H54 (cell line): Measurements from ENCODE around the gene DOP1B.
A peak's percentile ranks its signal among the peaks of the same experiment; 100 is the strongest.

Source experiments
- DNase-seq: peaks from one replicate; pipeline ENCODE4 v3.0.0; 2011; ENCODE audit warnings: low spot score, mixed read lengths; ENCODE audit not compliant: insufficient read length
- FAIRE-seq: peaks from 3 replicates; lab custom pipeline; 2011; peaks lifted over from hg19 to GRCh38; lab: Jason Lieb, UNC
- POLR2A ChIP-seq: IDR thresholded peaks from 2 replicates; pipeline ENCODE4 v1.6.1; 2011; ENCODE audit warnings: low read depth, mild to moderate bottlenecking, low read length

Gene DOP1B

GRCh38 chr21:36156815-36157670 lies at the start of gene DOP1B:
Gene DOP1B, plus strand, starts transcription at chr21:36156824. Its CDS starts 7,910 bp downstream, at chr21:36164734.
- FAIRE-seq (no peak), DNase-seq (peak; percentile 33)
- peak; percentile 80 for TF ChIP-seq POLR2A

- FAIRE-seq (no peak), DNase-seq (no peak)
- TF ChIP-seq POLR2A, result no peak
These were observed 46.8 kb upstream of the DOP1B start for GRCh38 chr21:36109868-36110267.

- FAIRE-seq (no peak), DNase-seq (no peak)
- TF ChIP-seq POLR2A, result no peak
These were observed 45.4 kb upstream of the DOP1B start for GRCh38 chr21:36111238-36111637.

- DNase-seq (no peak), FAIRE-seq (no peak)
- TF ChIP-seq POLR2A, result no peak
These were observed 42.8 kb upstream of the DOP1B start for GRCh38 chr21:36113647-36114428.

GRCh38 chr21:36115138-36115730 lies 41.4 kb upstream of the DOP1B start:
- DNase-seq (no peak), FAIRE-seq (no peak)
- TF ChIP-seq POLR2A, result no peak

- no peak for TF ChIP-seq POLR2A
- FAIRE-seq, result no peak
- DNase-seq, result no peak
These were observed 39.3 kb upstream of the DOP1B start for GRCh38 chr21:36117286-36117741.

- FAIRE-seq (no peak), DNase-seq (no peak)
- no peak for TF ChIP-seq POLR2A
These were observed 36.2 kb upstream of the DOP1B start for GRCh38 chr21:36120304-36120888.

GRCh38 chr21:36122977-36123376 lies 33.6 kb upstream of the DOP1B start:
- no peak for FAIRE-seq

GRCh38 chr21:36124395-36124794 lies 32.2 kb upstream of the DOP1B start:
- FAIRE-seq (no peak), DNase-seq (no peak)
- no peak for TF ChIP-seq POLR2A

More at GRCh38 chr21:36122977-36123376, 33.6 kb upstream of the DOP1B start:
- TF ChIP-seq POLR2A, result no peak
- DNase-seq, result no peak

- no peak for TF ChIP-seq POLR2A
- DNase-seq (no peak), FAIRE-seq (no peak)
These were observed 31.0 kb upstream of the DOP1B start for GRCh38 chr21:36125512-36126207.

- no peak for TF ChIP-seq POLR2A
- FAIRE-seq (no peak), DNase-seq (no peak)
These were observed 30.4 kb upstream of the DOP1B start for GRCh38 chr21:36126208-36126565.

GRCh38 chr21:36126621-36127110 lies 30.0 kb upstream of the DOP1B start:
- no peak for TF ChIP-seq POLR2A
- FAIRE-seq, result no peak

More at GRCh38 chr21:36126621-36127110, 30.0 kb upstream of the DOP1B start:
- DNase-seq, result no peak
